Measurements from ENCODE around the gene BMERB1. TPM values are rescaled to one million over a fixed set of nuclear protein-coding genes. Genes with fewer than 3 reads are reported as not detected.

Gene BMERB1
- total RNA-seq, 1 experiment from 2014 or later = 3.8 TPM

DNA sequence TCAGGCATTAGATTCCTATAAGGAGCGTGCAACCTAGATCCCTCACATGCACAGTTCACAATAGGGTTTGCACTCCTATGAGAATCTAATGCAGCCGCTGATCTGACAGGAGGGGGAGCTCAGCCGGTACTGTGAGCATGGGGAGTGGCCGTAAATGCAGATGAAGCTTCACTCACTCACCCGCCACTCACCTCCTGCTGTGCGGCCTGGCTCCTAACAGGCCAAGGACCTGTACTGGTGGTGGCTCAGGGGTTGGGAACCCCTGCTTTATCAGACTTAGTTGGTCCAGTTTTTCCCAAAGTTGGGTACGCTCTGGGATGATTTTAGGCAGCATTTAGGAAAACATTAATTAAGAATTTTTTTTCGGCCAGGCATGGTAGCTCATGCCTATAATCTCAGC is 104.8 kb downstream of the BMERB1 start:
- Histone ChIP-seq H3K27me3 (ENCODE audit: low read length) (no peaks in the 10 kb centered on the region), H3K4me1 (ENCODE audit: insufficient read depth, low read length) (no peaks in the 10 kb centered on the region)

DNA sequence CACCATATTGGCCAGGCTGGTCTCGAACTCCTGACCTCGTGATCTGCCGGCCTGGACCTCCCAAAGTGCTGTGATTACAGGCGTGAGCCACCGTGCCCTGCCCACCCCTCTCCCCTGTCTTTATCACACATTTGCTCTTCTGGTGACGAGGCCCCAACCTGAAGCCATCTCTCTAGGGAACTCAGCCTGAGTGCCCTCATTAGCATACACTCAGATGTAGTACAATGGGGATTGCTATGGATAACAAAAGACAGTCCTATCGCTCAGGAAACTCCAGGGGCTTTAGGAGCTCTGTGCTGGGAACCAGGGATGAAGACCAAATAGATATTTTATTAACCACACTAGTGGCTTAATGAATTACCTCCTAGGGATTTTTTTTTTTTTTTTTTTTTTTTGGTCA is 107.9 kb downstream of the BMERB1 start:
- no peak overlapping the region for H3K9ac ChIP-seq (ENCODE audit: low read length)
- H4K20me1 ChIP-seq (ENCODE audit: low read length) = no peaks in the 10 kb centered on the region
- no peaks in the 10 kb centered on the region for H3K9me2 ChIP-seq (replicated peaks; ENCODE audit: low read length)
- no peaks in the 10 kb centered on the region for H3K9me3 ChIP-seq (ENCODE audit: low read length)
- H2AFZ ChIP-seq (ENCODE audit: low read length) = no peak overlapping the region
- H3K4me3 ChIP-seq (ENCODE audit: low read length) = no peak overlapping the region
- POLR2A ChIA-PET (ENCODE audit: unreplicated experiment) = no interaction called here
- no peak for TF ChIP-seq EZH2 (IDR thresholded peaks at IDR 0.05; ENCODE audit: low read length, unreplicated experiment)
- no peak for TF ChIP-seq EZH2phosphoT487 (IDR thresholded peaks at IDR 0.05; ENCODE audit: borderline replicate concordance, low read length)
- TF ChIP-seq, protein P1, sequence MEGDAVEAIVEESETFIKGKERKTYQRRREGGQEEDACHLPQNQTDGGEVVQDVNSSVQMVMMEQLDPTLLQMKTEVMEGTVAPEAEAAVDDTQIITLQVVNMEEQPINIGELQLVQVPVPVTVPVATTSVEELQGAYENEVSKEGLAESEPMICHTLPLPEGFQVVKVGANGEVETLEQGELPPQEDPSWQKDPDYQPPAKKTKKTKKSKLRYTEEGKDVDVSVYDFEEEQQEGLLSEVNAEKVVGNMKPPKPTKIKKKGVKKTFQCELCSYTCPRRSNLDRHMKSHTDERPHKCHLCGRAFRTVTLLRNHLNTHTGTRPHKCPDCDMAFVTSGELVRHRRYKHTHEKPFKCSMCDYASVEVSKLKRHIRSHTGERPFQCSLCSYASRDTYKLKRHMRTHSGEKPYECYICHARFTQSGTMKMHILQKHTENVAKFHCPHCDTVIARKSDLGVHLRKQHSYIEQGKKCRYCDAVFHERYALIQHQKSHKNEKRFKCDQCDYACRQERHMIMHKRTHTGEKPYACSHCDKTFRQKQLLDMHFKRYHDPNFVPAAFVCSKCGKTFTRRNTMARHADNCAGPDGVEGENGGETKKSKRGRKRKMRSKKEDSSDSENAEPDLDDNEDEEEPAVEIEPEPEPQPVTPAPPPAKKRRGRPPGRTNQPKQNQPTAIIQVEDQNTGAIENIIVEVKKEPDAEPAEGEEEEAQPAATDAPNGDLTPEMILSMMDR (conservative IDR thresholded peaks at IDR 0.05; ENCODE audit: low read depth, low read length) = no peak
- no peaks in the 10 kb centered on the region for H3K27me3 ChIP-seq (ENCODE audit: low read length)
- ATAC-seq (no peak), DNase-seq (no peak)
- BruUV-seq (replicated peaks) = no TSS peak
- no peaks in the 10 kb centered on the region for H3K79me2 ChIP-seq (ENCODE audit: low read length)
- no peak overlapping the region for H3K27ac ChIP-seq (ENCODE audit: low read length)
- H3K36me3 ChIP-seq (ENCODE audit: low read depth, low read length) = no peaks in the 10 kb centered on the region
- H3K4me2 ChIP-seq (ENCODE audit: low read length) = no peak overlapping the region
- intact Hi-C loops (cut with micrococcal nuclease) = no loop called here
- no peaks in the 10 kb centered on the region for H3K4me1 ChIP-seq (ENCODE audit: insufficient read depth, low read length)
- CTCF ChIA-PET = interaction anchor here (0.6 kb wide), 1 partner anchor 103 kb away, joined by 3 read pairs; no protein-coding TSS in a partner anchor
- no peaks in the 10 kb centered on the region for H3F3A ChIP-seq (ENCODE audit: low read length, unreplicated experiment)

More for the DNA sequence above, 104.8 kb downstream of the BMERB1 start:
- H3K4me3 ChIP-seq (ENCODE audit: low read length) = no peak overlapping the region
- H3K36me3 ChIP-seq (ENCODE audit: low read depth, low read length) = no peaks in the 10 kb centered on the region
- H3K27ac ChIP-seq (ENCODE audit: low read length) = no peak overlapping the region
- TF ChIP-seq EZH2 (IDR thresholded peaks at IDR 0.05; ENCODE audit: low read length, unreplicated experiment) (no peak), EZH2phosphoT487 (IDR thresholded peaks at IDR 0.05; ENCODE audit: borderline replicate concordance, low read length) (no peak)
- TF ChIP-seq, protein P1 (conservative IDR thresholded peaks at IDR 0.05; ENCODE audit: low read depth, low read length) = no peak
- no peaks in the 10 kb centered on the region for H3K9me2 ChIP-seq (replicated peaks; ENCODE audit: low read length)
- DNase-seq (no peak), ATAC-seq (peak; percentile 24; the same call in 1 of the 2 replicates)
- intact Hi-C loops (cut with micrococcal nuclease) = no loop called here
- H3K9me3 ChIP-seq (ENCODE audit: low read length) = no peaks in the 10 kb centered on the region
- no TSS peak for BruUV-seq (replicated peaks)
- H4K20me1 ChIP-seq (ENCODE audit: low read length) = no peaks in the 10 kb centered on the region
- CTCF ChIA-PET = no interaction called here
- H3K4me2 ChIP-seq (ENCODE audit: low read length) = no peak overlapping the region
- POLR2A ChIA-PET (ENCODE audit: unreplicated experiment) = no interaction called here
- H2AFZ ChIP-seq (ENCODE audit: low read length) = no peak overlapping the region
- H3K9ac ChIP-seq (ENCODE audit: low read length) = no peak overlapping the region
- H3K79me2 ChIP-seq (ENCODE audit: low read length) = no peaks in the 10 kb centered on the region
- H3F3A ChIP-seq (ENCODE audit: low read length, unreplicated experiment) = no peaks in the 10 kb centered on the region

DNA sequence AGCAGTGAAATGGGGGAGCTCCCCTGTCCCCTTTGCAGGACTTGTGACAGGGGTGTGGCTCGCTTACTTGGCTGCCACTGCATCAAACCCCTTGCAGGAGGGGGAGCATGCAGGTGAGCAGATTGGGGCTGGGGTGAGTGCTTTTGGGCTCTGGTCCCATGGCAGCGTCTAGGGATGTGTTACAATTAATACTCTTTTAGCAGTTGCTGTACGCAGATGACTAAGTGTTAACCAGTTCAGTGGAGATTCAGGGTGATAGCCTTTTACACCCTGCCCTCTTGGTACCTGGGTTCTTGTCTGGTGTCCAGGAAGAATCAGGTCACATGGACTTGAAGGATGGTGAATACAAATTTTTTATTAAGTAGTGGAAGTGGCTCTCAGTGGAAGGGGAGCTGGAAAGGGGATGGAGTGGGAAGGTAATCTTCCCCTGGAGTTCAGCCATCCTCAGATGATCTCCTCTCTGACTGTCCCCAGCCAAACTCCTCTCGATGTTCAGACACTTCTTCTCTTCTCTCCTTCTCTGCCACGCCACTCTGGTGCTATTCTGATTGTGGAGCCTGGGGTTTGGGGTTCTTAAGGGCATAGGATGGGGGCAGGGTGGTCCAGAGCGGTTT is 108.5 kb downstream of the BMERB1 start:
- ChIA-PET CTCF (no interaction called here), POLR2A (ENCODE audit: unreplicated experiment) (no interaction called here)
- no peak overlapping the region for H3K9ac ChIP-seq (ENCODE audit: low read length)
- H3K36me3 ChIP-seq (ENCODE audit: low read depth, low read length) = no peaks in the 10 kb centered on the region
- no peaks in the 10 kb centered on the region for H3K9me3 ChIP-seq (ENCODE audit: low read length)
- no peak overlapping the region for H3K27ac ChIP-seq (ENCODE audit: low read length)
- ATAC-seq (no peak), DNase-seq (no peak)
- no peak overlapping the region for H3K4me3 ChIP-seq (ENCODE audit: low read length)
- no TSS peak for BruUV-seq (replicated peaks)
- no peaks in the 10 kb centered on the region for H3F3A ChIP-seq (ENCODE audit: low read length, unreplicated experiment)
- H2AFZ ChIP-seq (ENCODE audit: low read length) = no peak overlapping the region
- H3K27me3 ChIP-seq (ENCODE audit: low read length) = no peaks in the 10 kb centered on the region
- intact Hi-C loops (cut with micrococcal nuclease) = no loop called here
- H3K79me2 ChIP-seq (ENCODE audit: low read length) = no peaks in the 10 kb centered on the region
- H3K9me2 ChIP-seq (replicated peaks; ENCODE audit: low read length) = no peaks in the 10 kb centered on the region
- no peaks in the 10 kb centered on the region for H4K20me1 ChIP-seq (ENCODE audit: low read length)
- TF ChIP-seq, protein P1 (conservative IDR thresholded peaks at IDR 0.05; ENCODE audit: low read depth, low read length) = no peak
- TF ChIP-seq EZH2phosphoT487 (IDR thresholded peaks at IDR 0.05; ENCODE audit: borderline replicate concordance, low read length) (no peak), EZH2 (IDR thresholded peaks at IDR 0.05; ENCODE audit: low read length, unreplicated experiment) (no peak)
- no peaks in the 10 kb centered on the region for H3K4me1 ChIP-seq (ENCODE audit: insufficient read depth, low read length)
- no peak overlapping the region for H3K4me2 ChIP-seq (ENCODE audit: low read length)
